Naive thymus-derived CD4-positive, alpha-beta T cell (primary cell): ENCODE data around the gene KAZN. TPM values are rescaled to one million over a fixed set of nuclear protein-coding genes. Genes with fewer than 3 reads are reported as not detected.

ENCODE experiments used
- ATAC-seq: fragments of 150-1000 bp; cut with Tn5 transposase; 2 replicates; pipeline ENCODE4 v1.10.0; 2021; ENCODE audit warnings: mild to moderate bottlenecking, moderate library complexity
- CTCF ChIA-PET: fragments of 350-600 bp; sonication (Branson Sonifier 250); formaldehyde crosslinking; loops from one replicate; lab custom pipeline; 2021; ENCODE audit warnings: antibody characterized with exemption; lab: Charles Lee
- POLR2A ChIA-PET: fragments of 350-600 bp; sonication (Branson Sonifier 250); formaldehyde crosslinking; loops from one replicate; lab custom pipeline; 2021; ENCODE audit warnings: antibody characterized with exemption, inconsistent platforms; lab: Charles Lee
- DNase-seq, 9 donors: peaks; one replicate each; pipeline versions ENCODE4 v3.0.0 to v3.0.0-alpha.2; 2020 to 2022; ENCODE audit warnings: mixed read lengths in 1 of 9
- H3K27ac ChIP-seq: one replicate; pipeline ENCODE4 v1.7.0; 2013; ENCODE audit warnings: mild to moderate bottlenecking, low read depth, low read length, moderate library complexity
- H3K27me3 ChIP-seq, 2 donors: one replicate each; pipeline ENCODE4 v1.7.0; 2013; ENCODE audit warnings: low read length in 2 of 2, mild to moderate bottlenecking in 2 of 2, moderate library complexity in 2 of 2; ENCODE audit not compliant: control insufficient read depth in 2 of 2, insufficient read depth in 2 of 2
- H3K36me3 ChIP-seq, 3 experiments: 1 replicate in 2 of 3; 2 replicates in 1 of 3; pipeline ENCODE4 v1.7.0; 2013; ENCODE audit warnings: low read length in 3 of 3, mild to moderate bottlenecking in 3 of 3, moderate library complexity in 1 of 3; ENCODE audit not compliant: insufficient read depth in 3 of 3, control insufficient read depth in 2 of 3
- H3K4me1 ChIP-seq, 2 donors: one replicate each; pipeline ENCODE4 v1.7.0; 2013; ENCODE audit warnings: low read length in 2 of 2, mild to moderate bottlenecking in 2 of 2, moderate library complexity in 1 of 2; ENCODE audit not compliant: control insufficient read depth in 2 of 2, insufficient read depth in 2 of 2
- H3K4me3 ChIP-seq: 2 replicates; pipeline ENCODE4 v1.7.0; 2013; ENCODE audit warnings: mild to moderate bottlenecking, low read length
- H3K9me3 ChIP-seq, 3 experiments: 1 replicate in 2 of 3; 2 replicates in 1 of 3; pipeline ENCODE4 v1.7.0; 2013; ENCODE audit warnings: low read length in 3 of 3; ENCODE audit not compliant: control insufficient read depth in 2 of 3
- H3K27ac Mint-ChIP-seq, 9 donors: one replicate each; pipeline ENCODE4 v1.8.0; 2020 to 2022; ENCODE audit warnings: mixed read lengths in 9 of 9, mild to moderate bottlenecking in 8 of 9, moderate library complexity in 5 of 9, inconsistent platforms in 2 of 9
- H3K27me3 Mint-ChIP-seq, 5 donors: one replicate each; pipeline ENCODE4 v1.8.0; 2021 to 2022; ENCODE audit warnings: mixed read lengths in 5 of 5, mild to moderate bottlenecking in 1 of 5
- H3K36me3 Mint-ChIP-seq, 5 donors: one replicate each; pipeline ENCODE4 v1.8.0; 2020 to 2022; ENCODE audit warnings: mixed read lengths in 5 of 5, mild to moderate bottlenecking in 3 of 5, inconsistent platforms in 1 of 5
- H3K4me1 Mint-ChIP-seq, 7 donors: one replicate each; pipeline ENCODE4 v1.8.0; 2020 to 2022; ENCODE audit warnings: mixed read lengths in 7 of 7, mild to moderate bottlenecking in 3 of 7, inconsistent platforms in 1 of 7
- H3K4me3 Mint-ChIP-seq, 10 donors: one replicate each; pipeline ENCODE4 v1.8.0; 2020 to 2022; ENCODE audit warnings: mild to moderate bottlenecking in 10 of 10, mixed read lengths in 10 of 10, moderate library complexity in 6 of 10, inconsistent platforms in 2 of 10
- H3K9me3 Mint-ChIP-seq, 11 donors: one replicate each; pipeline ENCODE4 v1.8.0; 2020 to 2022; ENCODE audit warnings: mixed read lengths in 11 of 11, mild to moderate bottlenecking in 4 of 11, inconsistent platforms in 1 of 11, moderate library complexity in 1 of 11
- intact Hi-C, 2 donors: fragments of 100-400 bp; cut with micrococcal nuclease; formaldehyde crosslinking; loops; one replicate each; pipeline ENCODE4 v1.15.1; 2023
- polyA plus RNA-seq, 2 donors: library from polyadenylated mRNA; unstranded; fragments of 300-500 nt; fragmentation: Illumina TruSeq; gene quantifications; one replicate each; pipeline ENCODE4 v1.2.3, GENCODE V29; 2021
- total RNA-seq, 6 experiments: library from RNA in 5 of 6; stranded (reverse) in 5 of 6; gene quantifications; 1 replicate in 5 of 6; 2 replicates in 1 of 6; pipeline ENCODE4 v1.2.3 and lab custom pipeline; 2021 to 2026

KAZN gene
- total and polyA plus RNA-seq, 7 experiments from 2014 or later: 0.08 to 0.87 (median 0.30) TPM

- no peak overlapping the region for H3K27ac Mint-ChIP-seq
- Histone ChIP-seq H3K4me1 (peaks cover 7 to 10% of the 10 kb centered on the region in 2 donors), H3K9me3 (no peaks in the 10 kb centered on the region), H3K4me3 (no peak overlapping the region), H3K36me3 (no peaks in the 10 kb centered on the region), H3K27me3 (no peaks in the 10 kb centered on the region), H3K27ac (no peak overlapping the region)
- ChIA-PET POLR2A (no interaction called here), CTCF (no interaction called here)
- peaks cover 0 to 18% (median 3%) of the 10 kb centered on the region in 11 donors for H3K9me3 Mint-ChIP-seq
- peaks cover 6 to 20% (median 14%) of the 10 kb centered on the region in 7 donors for H3K4me1 Mint-ChIP-seq
- ATAC-seq (no peak), DNase-seq (no peak)
- intact Hi-C loops: no loop called here
- peak overlapping the region in 1 of 10 donors; percentile 27 for H3K4me3 Mint-ChIP-seq
- H3K27me3 Mint-ChIP-seq: peaks cover 0 to 3% (median 0%) of the 10 kb centered on the region in 5 donors
- H3K36me3 Mint-ChIP-seq: peaks cover 0 to 3% (median 0%) of the 10 kb centered on the region in 5 donors
Measured at GRCh38 chr1:14972107-14972506, 373.6 kb downstream of the KAZN start.

GRCh38 chr1:14973773-14974172 lies 375.3 kb downstream of the KAZN start:
- H3K36me3 Mint-ChIP-seq: peaks cover 0 to 3% (median 0%) of the 10 kb centered on the region in 5 donors

GRCh38 chr1:14974361-14974760 lies 375.9 kb downstream of the KAZN start:
- H3K27ac ChIP-seq: no peak overlapping the region
- H3K4me3 Mint-ChIP-seq: no peak overlapping the region
- H3K36me3 ChIP-seq: no peaks in the 10 kb centered on the region
- no peaks in the 10 kb centered on the region for H3K9me3 ChIP-seq
- H3K27me3 ChIP-seq: no peaks in the 10 kb centered on the region
- no peak for ATAC-seq
- no peak overlapping the region for H3K27ac Mint-ChIP-seq
- peaks cover under 1 to 11% (median 5%) of the 10 kb centered on the region in 7 donors for H3K4me1 Mint-ChIP-seq
- H3K4me1 ChIP-seq: no peaks in the 10 kb centered on the region
- ChIA-PET POLR2A (no interaction called here), CTCF (no interaction called here)
- intact Hi-C loops: no loop called here
- DNase-seq: no peak
- peaks cover 0 to 3% (median 0%) of the 10 kb centered on the region in 5 donors for H3K36me3 Mint-ChIP-seq
- H3K9me3 Mint-ChIP-seq: peaks cover 0 to 18% (median 4%) of the 10 kb centered on the region in 11 donors
- peaks cover 0 to 3% (median 0%) of the 10 kb centered on the region in 5 donors for H3K27me3 Mint-ChIP-seq
- H3K4me3 ChIP-seq: no peak overlapping the region

More at GRCh38 chr1:14973773-14974172, 375.3 kb downstream of the KAZN start:
- H3K9me3 Mint-ChIP-seq: peaks cover 0 to 18% (median 4%) of the 10 kb centered on the region in 11 donors
- peaks cover 6 to 17% (median 8%) of the 10 kb centered on the region in 7 donors for H3K4me1 Mint-ChIP-seq
- DNase-seq: no peak
- no peak for ATAC-seq
- Histone ChIP-seq H3K27ac (no peak overlapping the region), H3K4me3 (no peak overlapping the region), H3K27me3 (no peaks in the 10 kb centered on the region), H3K36me3 (no peaks in the 10 kb centered on the region), H3K9me3 (no peaks in the 10 kb centered on the region), H3K4me1 (peaks cover 2 to 5% of the 10 kb centered on the region in 2 donors)
- H3K4me3 Mint-ChIP-seq: no peak overlapping the region
- intact Hi-C loops: no loop called here
- H3K27ac Mint-ChIP-seq: no peak overlapping the region
- CTCF ChIA-PET: no interaction called here
- POLR2A ChIA-PET: no interaction called here
- peaks cover 0 to 3% (median 0%) of the 10 kb centered on the region in 5 donors for H3K27me3 Mint-ChIP-seq

GRCh38 chr1:14975119-14975518 lies 376.6 kb downstream of the KAZN start:
- Histone ChIP-seq H3K36me3 (no peaks in the 10 kb centered on the region), H3K27me3 (no peaks in the 10 kb centered on the region), H3K4me3 (no peak overlapping the region), H3K4me1 (no peaks in the 10 kb centered on the region), H3K27ac (no peak overlapping the region), H3K9me3 (no peaks in the 10 kb centered on the region)
- Mint-ChIP-seq H3K4me1 (peaks cover 0 to 8% (median 4%) of the 10 kb centered on the region in 7 donors), H3K9me3 (peaks cover 0 to 17% (median 4%) of the 10 kb centered on the region in 11 donors), H3K27ac (no peak overlapping the region), H3K4me3 (no peak overlapping the region), H3K27me3 (peaks cover 0 to 3% (median 0%) of the 10 kb centered on the region in 5 donors), H3K36me3 (peaks cover 0 to 3% (median 0%) of the 10 kb centered on the region in 5 donors)
- no peak for DNase-seq
- no peak for ATAC-seq
- POLR2A ChIA-PET: no interaction called here
- intact Hi-C loops: no loop called here
- CTCF ChIA-PET: no interaction called here

GRCh38 chr1:14976256-14976655 lies 377.8 kb downstream of the KAZN start:
- intact Hi-C loops: no loop called here
- H3K4me1 Mint-ChIP-seq: peaks cover 0 to 10% (median 2%) of the 10 kb centered on the region in 7 donors

GRCh38 chr1:14977338-14977931 lies 378.9 kb downstream of the KAZN start:
- ChIA-PET POLR2A (no interaction called here), CTCF (no interaction called here)
- H3K27me3 ChIP-seq: no peaks in the 10 kb centered on the region
- no peak overlapping the region for H3K27ac Mint-ChIP-seq
- peaks cover 0 to 4% (median 0%) of the 10 kb centered on the region in 5 donors for H3K27me3 Mint-ChIP-seq
- no peaks in the 10 kb centered on the region for H3K9me3 ChIP-seq
- intact Hi-C loops: no loop called here
- DNase-seq: no peak
- H3K9me3 Mint-ChIP-seq: peaks cover 0 to 16% (median 3%) of the 10 kb centered on the region in 11 donors
- no peak overlapping the region for H3K4me3 Mint-ChIP-seq
- H3K27ac ChIP-seq: no peak overlapping the region
- ATAC-seq: no peak
- peaks cover 0 to 10% (median 2%) of the 10 kb centered on the region in 7 donors for H3K4me1 Mint-ChIP-seq
- H3K4me1 ChIP-seq: no peaks in the 10 kb centered on the region
- no peaks in the 10 kb centered on the region for H3K36me3 Mint-ChIP-seq
- H3K4me3 ChIP-seq: no peak overlapping the region
- H3K36me3 ChIP-seq: no peaks in the 10 kb centered on the region

More at GRCh38 chr1:14976256-14976655, 377.8 kb downstream of the KAZN start:
- Mint-ChIP-seq H3K9me3 (peaks cover 0 to 16% (median 4%) of the 10 kb centered on the region in 11 donors), H3K27ac (no peak overlapping the region), H3K36me3 (peaks cover 0 to 3% (median 0%) of the 10 kb centered on the region in 5 donors), H3K27me3 (peaks cover 0 to 4% (median 0%) of the 10 kb centered on the region in 5 donors), H3K4me3 (no peak overlapping the region)
- Histone ChIP-seq H3K27ac (no peak overlapping the region), H3K27me3 (no peaks in the 10 kb centered on the region), H3K9me3 (no peaks in the 10 kb centered on the region), H3K36me3 (no peaks in the 10 kb centered on the region), H3K4me3 (no peak overlapping the region), H3K4me1 (no peaks in the 10 kb centered on the region)
- no peak for ATAC-seq
- no peak for DNase-seq
- ChIA-PET CTCF (no interaction called here), POLR2A (no interaction called here)
